CD4-positive, CD25-positive, alpha-beta regulatory T cell (primary cell): Measurements from ENCODE around the gene FITM1. TPM values are rescaled to one million over a fixed set of nuclear protein-coding genes. Genes with fewer than 3 reads are reported as not detected.

ENCODE experiments used
- ATAC-seq, 2 donors: fragments of 150-1000 bp; cut with Tn5 transposase; one replicate each; pipeline ENCODE4 v1.10.0; 2021; ENCODE audit warnings: low read depth in 2 of 2, moderate number of reproducible peaks in 2 of 2, moderate library complexity in 1 of 2
- DNase-seq, 3 donors: peaks; one replicate each; pipeline versions ENCODE4 v3.0.0 to v3.0.0-alpha.2; 2012 to 2022; ENCODE audit warnings: mixed read lengths in 1 of 3
- H3K27ac ChIP-seq: one replicate; pipeline ENCODE4 v1.7.0; 2013; ENCODE audit warnings: mild to moderate bottlenecking, low read length; ENCODE audit not compliant: insufficient read depth, poor library complexity, severe bottlenecking
- H3K27me3 ChIP-seq: one replicate; pipeline ENCODE4 v1.7.0; 2013; ENCODE audit warnings: low read length; ENCODE audit not compliant: control insufficient read depth, insufficient read depth
- H3K36me3 ChIP-seq: one replicate; pipeline ENCODE4 v1.7.0; 2013; ENCODE audit warnings: mild to moderate bottlenecking, low read length, moderate library complexity; ENCODE audit not compliant: control insufficient read depth, insufficient read depth
- H3K4me1 ChIP-seq: 2 replicates; pipeline ENCODE4 v1.7.0; 2013; ENCODE audit warnings: mild to moderate bottlenecking, low read length; ENCODE audit not compliant: insufficient read depth, control insufficient read depth, poor library complexity, severe bottlenecking
- H3K4me3 ChIP-seq: one replicate; pipeline ENCODE4 v1.7.0; 2013; ENCODE audit warnings: low read depth, mild to moderate bottlenecking, low read length, moderate library complexity
- H3K9me3 ChIP-seq, 2 experiments: 1 replicate in 1 of 2; 2 replicates in 1 of 2; pipeline ENCODE4 v1.7.0; 2013; ENCODE audit warnings: low read length in 2 of 2, mild to moderate bottlenecking in 1 of 2, moderate library complexity in 1 of 2; ENCODE audit not compliant: control insufficient read depth in 2 of 2
- H3K27ac Mint-ChIP-seq, 3 donors: one replicate each; pipeline ENCODE4 v1.8.0; 2020 to 2022; ENCODE audit warnings: mild to moderate bottlenecking in 3 of 3, mixed read lengths in 3 of 3, moderate library complexity in 2 of 3
- H3K27me3 Mint-ChIP-seq: one replicate; pipeline ENCODE4 v1.8.0; 2022; ENCODE audit warnings: mild to moderate bottlenecking, mixed read lengths
- H3K36me3 Mint-ChIP-seq: one replicate; pipeline ENCODE4 v1.8.0; 2020; ENCODE audit warnings: mixed read lengths
- H3K4me1 Mint-ChIP-seq, 4 donors: one replicate each; pipeline ENCODE4 v1.8.0; 2020 to 2022; ENCODE audit warnings: mixed read lengths in 4 of 4, mild to moderate bottlenecking in 1 of 4
- H3K4me3 Mint-ChIP-seq, 4 donors: one replicate each; pipeline ENCODE4 v1.8.0; 2020 to 2022; ENCODE audit warnings: mild to moderate bottlenecking in 4 of 4, mixed read lengths in 4 of 4, moderate library complexity in 3 of 4
- H3K9me3 Mint-ChIP-seq, 7 donors: one replicate each; pipeline ENCODE4 v1.8.0; 2020 to 2022; ENCODE audit warnings: mixed read lengths in 7 of 7, mild to moderate bottlenecking in 3 of 7, moderate library complexity in 2 of 7
- polyA plus RNA-seq, 4 donors: library from polyadenylated mRNA; unstranded; fragments of 300-500 nt; fragmentation: Illumina TruSeq; gene quantifications; one replicate each; pipeline ENCODE4 v1.2.3, GENCODE V29; 2021
- total RNA-seq: library from RNA; stranded (reverse); gene quantifications from one replicate; pipeline ENCODE4 v1.2.3, GENCODE V29; 2022

FITM1 gene
- total and polyA plus RNA-seq, 5 donors from 2014 or later: 0.20 to 1.1 (median 0.33) TPM; not detected in 1

- no peak for ATAC-seq
- Histone ChIP-seq H3K4me3 (peak overlapping the region; percentile 55), H3K27me3 (no peaks in the 10 kb centered on the region), H3K36me3 (peaks cover 28% of the 10 kb centered on the region), H3K4me1 (peaks cover 56% of the 10 kb centered on the region), H3K27ac (no peak overlapping the region), H3K9me3 (no peaks in the 10 kb centered on the region)
- H3K27ac Mint-ChIP-seq: peak overlapping the region in 2 of 3 donors; percentile 61 to 75
- DNase-seq: peak in 1 of 3 donors; percentile 40
- peaks cover 10 to 74% (median 41%) of the 10 kb centered on the region in 4 donors for H3K4me1 Mint-ChIP-seq
- H3K4me3 Mint-ChIP-seq: peak overlapping the region; percentile 68 to 94 (median 86)
- H3K9me3 Mint-ChIP-seq: peaks cover 0 to 1% (median 0%) of the 10 kb centered on the region in 7 donors
- H3K27me3 Mint-ChIP-seq: no peaks in the 10 kb centered on the region
- peaks cover 25% of the 10 kb centered on the region for H3K36me3 Mint-ChIP-seq
Measured at GRCh38 chr14:24139272-24139934, 8.9 kb downstream of the FITM1 start.

DNA sequence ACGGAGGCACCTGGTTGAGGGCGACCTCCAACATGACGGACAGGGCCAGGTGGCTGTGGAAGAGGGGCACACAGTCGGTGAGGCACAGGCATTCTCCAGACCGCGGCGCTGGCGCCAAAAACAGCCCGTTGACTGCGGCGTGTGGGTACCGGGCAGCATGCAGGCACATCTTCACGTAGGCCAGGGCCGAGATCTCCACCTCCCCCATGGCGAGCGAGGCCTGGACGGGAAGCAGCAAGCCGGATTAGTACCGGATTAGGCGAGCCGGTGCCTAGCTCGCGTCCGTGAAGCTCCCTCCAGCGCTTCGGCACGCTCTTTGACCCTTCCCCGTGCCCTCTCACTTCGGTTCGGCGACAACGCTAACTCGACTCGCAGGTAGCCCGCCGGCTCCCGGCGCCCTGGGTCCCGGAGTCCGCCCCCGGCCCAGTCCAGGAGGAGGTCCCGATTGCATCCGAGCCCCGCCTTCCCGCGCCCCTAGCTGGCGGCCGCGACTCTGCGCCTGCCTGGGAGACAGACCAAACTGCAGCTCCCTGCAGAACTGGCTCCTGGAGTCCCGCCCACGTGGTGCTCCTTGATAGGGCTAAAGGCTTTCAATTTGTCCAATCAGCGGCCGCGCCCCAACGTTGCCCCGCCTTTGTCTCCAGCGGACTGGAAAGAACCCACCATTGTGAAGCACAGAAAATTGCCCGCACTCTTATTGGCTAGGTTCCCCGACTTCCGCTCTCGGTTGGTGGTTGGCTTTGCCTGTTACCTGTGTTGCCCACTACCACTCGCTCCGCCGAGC, 10.8 kb downstream of the FITM1 start, which contains the start of gene EMC9:
TSS of gene EMC9 (minus strand) at position 495 of the 784 bp plus-strand sequence. CDS start at position 208, 287 bp downstream.
- peaks cover 6 to 86% (median 46%) of the 10 kb centered on the region in 4 donors for H3K4me1 Mint-ChIP-seq
- peak within 1 kb of the TSS; percentile 87 to 97 (median 94) for H3K4me3 Mint-ChIP-seq
- DNase-seq (peak; percentile 99 to 100 (median 99)), ATAC-seq (peak; percentile 92 to 94)
- peak within 1 kb of the TSS; percentile 88 for H3K4me3 ChIP-seq
- H3K27me3 ChIP-seq: no peaks in the 10 kb centered on the region
- H3K27ac ChIP-seq: peak within 1 kb of the TSS; percentile 80
- H3K36me3 ChIP-seq: peaks cover 28% of the 10 kb centered on the region
- peak within 1 kb of the TSS; percentile 91 to 98 (median 93) for H3K27ac Mint-ChIP-seq
- H3K27me3 Mint-ChIP-seq: no peaks in the 10 kb centered on the region
- peaks cover 65% of the 10 kb centered on the region for H3K4me1 ChIP-seq
- no peaks in the 10 kb centered on the region for H3K9me3 Mint-ChIP-seq
- H3K9me3 ChIP-seq: no peaks in the 10 kb centered on the region
- peaks cover 25% of the 10 kb centered on the region for H3K36me3 Mint-ChIP-seq

DNA sequence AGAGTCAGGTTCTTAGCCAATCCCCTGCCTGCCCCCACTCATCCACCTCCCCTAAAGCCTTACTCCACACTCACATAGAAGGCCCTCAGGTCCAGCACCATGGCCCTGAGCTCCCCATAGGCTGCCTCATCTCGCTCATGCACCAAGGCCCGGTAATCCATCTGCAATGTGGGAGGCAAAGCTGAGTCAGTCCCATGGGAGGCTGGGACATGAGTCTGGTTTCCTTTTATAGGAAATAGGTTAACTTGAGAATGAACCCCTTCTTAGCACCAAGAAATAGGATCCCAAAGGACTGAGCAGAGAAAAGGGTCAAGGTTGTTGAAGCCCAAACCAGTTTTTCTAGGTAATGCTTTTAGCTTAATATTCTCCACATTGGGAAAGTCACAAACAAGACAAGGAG, 13.1 kb downstream of the FITM1 start:
- DNase-seq (no peak), ATAC-seq (no peak)
- H3K9me3 Mint-ChIP-seq: no peaks in the 10 kb centered on the region
- Histone ChIP-seq H3K4me3 (no peak overlapping the region), H3K36me3 (peaks cover 18% of the 10 kb centered on the region), H3K9me3 (no peaks in the 10 kb centered on the region), H3K27me3 (no peaks in the 10 kb centered on the region), H3K27ac (no peak overlapping the region), H3K4me1 (peaks cover 56% of the 10 kb centered on the region)
- H3K36me3 Mint-ChIP-seq: peaks cover 16% of the 10 kb centered on the region
- no peaks in the 10 kb centered on the region for H3K27me3 Mint-ChIP-seq
- H3K4me1 Mint-ChIP-seq: peaks cover 6 to 76% (median 44%) of the 10 kb centered on the region in 4 donors
- H3K4me3 Mint-ChIP-seq: peak overlapping the region; percentile 43 to 74 (median 58)
- H3K27ac Mint-ChIP-seq: peak overlapping the region in 1 of 3 donors; percentile 14

- peak overlapping the region; percentile 13 for H3K4me3 ChIP-seq
- DNase-seq (no peak), ATAC-seq (no peak)
- no peak overlapping the region for H3K27ac ChIP-seq
- Mint-ChIP-seq H3K4me1 (peaks cover 6 to 76% (median 42%) of the 10 kb centered on the region in 4 donors), H3K36me3 (peaks cover 8% of the 10 kb centered on the region), H3K9me3 (no peaks in the 10 kb centered on the region), H3K4me3 (peak overlapping the region; percentile 57 to 77 (median 66)), H3K27ac (peak overlapping the region in 2 of 3 donors; percentile 50 to 79), H3K27me3 (no peaks in the 10 kb centered on the region)
- peaks cover 17% of the 10 kb centered on the region for H3K36me3 ChIP-seq
- peaks cover 59% of the 10 kb centered on the region for H3K4me1 ChIP-seq
- no peaks in the 10 kb centered on the region for H3K9me3 ChIP-seq
- no peaks in the 10 kb centered on the region for H3K27me3 ChIP-seq
Measured at GRCh38 chr14:24144451-24144850, 14.0 kb downstream of the FITM1 start.

- peak overlapping the region; percentile 55 to 98 (median 90) for H3K27ac Mint-ChIP-seq
- Histone ChIP-seq H3K27ac (peak overlapping the region; percentile 92), H3K36me3 (peaks cover 24% of the 10 kb centered on the region), H3K27me3 (no peaks in the 10 kb centered on the region), H3K4me1 (peaks cover 59% of the 10 kb centered on the region), H3K9me3 (no peaks in the 10 kb centered on the region), H3K4me3 (peak overlapping the region; percentile 96)
- no peaks in the 10 kb centered on the region for H3K9me3 Mint-ChIP-seq
- peak overlapping the region; percentile 98 to 100 (median 100) for H3K4me3 Mint-ChIP-seq
- peaks cover 0 to 76% (median 40%) of the 10 kb centered on the region in 4 donors for H3K4me1 Mint-ChIP-seq
- ATAC-seq (no peak), DNase-seq (no peak)
- H3K36me3 Mint-ChIP-seq: peaks cover 8% of the 10 kb centered on the region
- H3K27me3 Mint-ChIP-seq: no peaks in the 10 kb centered on the region
Measured at GRCh38 chr14:24145219-24145618, 14.8 kb downstream of the FITM1 start.

DNA sequence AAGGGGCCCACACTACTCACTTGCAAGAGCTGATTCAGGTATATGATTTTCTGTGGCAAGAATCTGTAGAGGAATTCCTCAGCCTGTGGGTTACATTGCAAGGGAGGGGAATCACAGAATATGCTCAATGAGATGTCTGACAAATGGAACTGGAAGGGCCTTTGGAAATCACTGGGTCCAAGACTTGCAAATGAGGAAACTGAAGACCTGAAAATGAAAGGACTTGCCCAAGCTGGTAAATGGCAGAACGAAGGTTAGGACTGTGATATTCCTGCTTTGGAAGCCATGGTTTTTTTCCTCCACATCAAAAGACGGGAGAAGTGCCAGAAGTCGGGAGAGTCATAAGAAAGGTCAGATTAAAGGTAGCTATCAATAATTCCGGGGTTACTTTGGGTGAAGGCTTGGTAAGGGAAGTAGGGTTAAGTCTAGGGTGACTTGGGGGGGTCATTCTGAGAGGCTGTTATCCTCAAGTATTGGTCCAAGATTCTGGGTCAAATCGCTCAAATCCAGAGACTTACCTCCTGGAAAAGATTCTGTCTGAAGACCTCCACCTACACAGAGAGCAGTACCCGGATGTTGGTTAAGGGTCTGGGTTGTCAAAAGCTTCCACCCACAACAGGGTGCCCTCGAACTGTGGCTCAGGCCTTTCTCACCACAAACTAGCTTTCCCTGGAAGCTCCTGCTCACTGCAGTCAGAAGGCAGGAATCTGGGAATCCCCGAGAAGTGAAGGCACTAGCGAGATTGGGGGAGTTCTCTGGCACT, 15.4 kb downstream of the FITM1 start:
- Mint-ChIP-seq H3K27me3 (no peaks in the 10 kb centered on the region), H3K9me3 (no peaks in the 10 kb centered on the region), H3K27ac (peak overlapping the region; percentile 92 to 98 (median 97)), H3K4me1 (peaks cover 0 to 77% (median 45%) of the 10 kb centered on the region in 4 donors), H3K4me3 (peak overlapping the region; percentile 98 to 100 (median 100)), H3K36me3 (peaks cover 12% of the 10 kb centered on the region)
- H3K27ac ChIP-seq: peak overlapping the region; percentile 92
- H3K4me1 ChIP-seq: peaks cover 55% of the 10 kb centered on the region
- H3K36me3 ChIP-seq: peaks cover 31% of the 10 kb centered on the region
- DNase-seq: peak in 1 of 3 donors; percentile 43
- H3K27me3 ChIP-seq: no peaks in the 10 kb centered on the region
- no peak for ATAC-seq
- no peaks in the 10 kb centered on the region for H3K9me3 ChIP-seq
- H3K4me3 ChIP-seq: peak overlapping the region; percentile 96

GRCh38 chr14:24146453-24146977, 16.1 kb downstream of the FITM1 start, which contains the start of gene PSME2:
Gene PSME2 (minus strand): TSS chr14:24146610. CDS start chr14:24146581, 29 bp downstream.
- Mint-ChIP-seq H3K27ac (peak within 1 kb of the TSS; percentile 92 to 98 (median 97)), H3K4me3 (peak within 1 kb of the TSS; percentile 98 to 100 (median 100)), H3K9me3 (no peaks in the 10 kb centered on the region), H3K36me3 (peaks cover 12% of the 10 kb centered on the region), H3K27me3 (no peaks in the 10 kb centered on the region), H3K4me1 (peaks cover 0 to 78% (median 45%) of the 10 kb centered on the region in 4 donors)
- DNase-seq (peak; percentile 83 to 91 (median 88)), ATAC-seq (peak; percentile 43 to 48)
- peaks cover 37% of the 10 kb centered on the region for H3K36me3 ChIP-seq
- H3K9me3 ChIP-seq: no peaks in the 10 kb centered on the region
- H3K4me1 ChIP-seq: peaks cover 54% of the 10 kb centered on the region
- peak within 1 kb of the TSS; percentile 96 for H3K4me3 ChIP-seq
- peak within 1 kb of the TSS; percentile 92 for H3K27ac ChIP-seq
- H3K27me3 ChIP-seq: no peaks in the 10 kb centered on the region
